Loucy (cell line): ENCODE results near the gene ELMO1.

Source experiments
- CTCF ChIP-seq: fragments of 200-600 bp; sonication (generic); conservative IDR thresholded peaks from 2 replicates; pipeline ENCODE4 v1.5.1; 2014; ENCODE audit warnings: mild to moderate bottlenecking, antibody characterized with exemption, low read length
- EZH2phosphoT487 ChIP-seq: fragments of 200-600 bp; IDR thresholded peaks from 2 replicates; pipeline ENCODE4 v1.6.1; 2018; ENCODE audit warnings: antibody characterized with exemption, mild to moderate bottlenecking, moderate library complexity, borderline replicate concordance

- TF ChIP-seq CTCF (no peak), EZH2phosphoT487 (no peak)
Measured at GRCh38 chr7:36943591-36944435, 504.9 kb downstream of the ELMO1 start.
